Suprapubic skin (tissue), 4 donors: Measurements from ENCODE around the gene IQGAP3.

Experiments used
- EP300 ChIP-seq: sonication (generic); formaldehyde crosslinking; IDR thresholded peaks from one replicate; pipeline ENCODE4 v1.6.1; 2017; ENCODE audit warnings: antibody characterized with exemption
- POLR2A ChIP-seq, 2 donors: fragments of 450-650 bp; IDR thresholded peaks; one replicate each; pipeline ENCODE4 v1.6.1; 2017; ENCODE audit warnings: antibody characterized with exemption in 2 of 2, mild to moderate bottlenecking in 2 of 2, moderate library complexity in 2 of 2
- POLR2AphosphoS5 ChIP-seq, 3 donors: sonication (generic); formaldehyde crosslinking; IDR thresholded peaks; one replicate each; pipeline ENCODE4 v1.6.1; 2017; ENCODE audit warnings: antibody characterized with exemption in 3 of 3
- TF ChIP-seq, protein P1 (sequence below), 2 donors: fragments of 200-600 bp in 1 of 2; fragments of 450-650 bp in 1 of 2; sonication (generic) in 1 of 2; IDR thresholded peaks; one replicate each; pipeline ENCODE4 v1.5.1; 2016 to 2019; ENCODE audit warnings: antibody characterized with exemption in 2 of 2, mild to moderate bottlenecking in 1 of 2, moderate library complexity in 1 of 2

GRCh38 chr1:156543066-156543465 lies 29.3 kb downstream of the IQGAP3 start:
- TF ChIP-seq, protein P1, sequence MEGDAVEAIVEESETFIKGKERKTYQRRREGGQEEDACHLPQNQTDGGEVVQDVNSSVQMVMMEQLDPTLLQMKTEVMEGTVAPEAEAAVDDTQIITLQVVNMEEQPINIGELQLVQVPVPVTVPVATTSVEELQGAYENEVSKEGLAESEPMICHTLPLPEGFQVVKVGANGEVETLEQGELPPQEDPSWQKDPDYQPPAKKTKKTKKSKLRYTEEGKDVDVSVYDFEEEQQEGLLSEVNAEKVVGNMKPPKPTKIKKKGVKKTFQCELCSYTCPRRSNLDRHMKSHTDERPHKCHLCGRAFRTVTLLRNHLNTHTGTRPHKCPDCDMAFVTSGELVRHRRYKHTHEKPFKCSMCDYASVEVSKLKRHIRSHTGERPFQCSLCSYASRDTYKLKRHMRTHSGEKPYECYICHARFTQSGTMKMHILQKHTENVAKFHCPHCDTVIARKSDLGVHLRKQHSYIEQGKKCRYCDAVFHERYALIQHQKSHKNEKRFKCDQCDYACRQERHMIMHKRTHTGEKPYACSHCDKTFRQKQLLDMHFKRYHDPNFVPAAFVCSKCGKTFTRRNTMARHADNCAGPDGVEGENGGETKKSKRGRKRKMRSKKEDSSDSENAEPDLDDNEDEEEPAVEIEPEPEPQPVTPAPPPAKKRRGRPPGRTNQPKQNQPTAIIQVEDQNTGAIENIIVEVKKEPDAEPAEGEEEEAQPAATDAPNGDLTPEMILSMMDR (IDR thresholded peaks at IDR 0.05), result no peak
- no peak for TF ChIP-seq POLR2AphosphoS5 (IDR thresholded peaks at IDR 0.05)
- TF ChIP-seq POLR2A (IDR thresholded peaks at IDR 0.05), result no peak
- TF ChIP-seq EP300, result no peak
